Esophagus muscularis mucosa (tissue), 4 donors: ENCODE measurements around the gene GTF3C5. TPM values are rescaled to one million over a fixed set of nuclear protein-coding genes. Genes with fewer than 3 reads are reported as not detected.
"Not testable (repeated sequence)": the region's sequence is repeated elsewhere in the genome, so short reads cannot be mapped to it uniquely, and the experiment has no call there.

Experiments used
- DNase-seq: peaks from one replicate; pipeline ENCODE4 v3.0.0-alpha.2; 2017; ENCODE audit errors: extremely low spot score
- H3K27ac ChIP-seq, 4 donors: fragments of 200-600 bp; sonication (generic); replicated peaks in 1 of 4; 1 replicate in 3 of 4; 2 replicates in 1 of 4; pipeline ENCODE4 v1.5.1; 2016 to 2019; ENCODE audit warnings: mild to moderate bottlenecking in 1 of 4
- H3K27me3 ChIP-seq, 4 donors: fragments of 200-600 bp; sonication (generic); one replicate each; pipeline versions ENCODE4 v1.5.1 to v1.6.0; 2016 to 2019
- H3K36me3 ChIP-seq, 4 donors: fragments of 200-600 bp; sonication (generic); one replicate each; pipeline ENCODE4 v1.5.1; 2016 to 2019
- H3K4me1 ChIP-seq, 4 donors: fragments of 200-600 bp; sonication (generic); one replicate each; pipeline ENCODE4 v1.5.1; 2016 to 2019
- H3K4me3 ChIP-seq, 4 donors: fragments of 200-600 bp; sonication (generic); 1 replicate in 2 of 4; 2 replicates in 2 of 4; pipeline ENCODE4 v1.5.1; 2016 to 2019; ENCODE audit warnings: mild to moderate bottlenecking in 4 of 4, moderate library complexity in 1 of 4
- H3K9me3 ChIP-seq, 4 donors: fragments of 200-600 bp; sonication (generic); 1 replicate in 3 of 4; 2 replicates in 1 of 4; pipeline ENCODE4 v1.5.1; 2016 to 2019
- CTCF ChIP-seq, 3 experiments: fragments of 200-600 bp in 2 of 3; fragments of 450-650 bp in 1 of 3; sonication (generic) in 2 of 3; IDR thresholded peaks; one replicate each; pipeline ENCODE4 v1.5.1; 2017 to 2019; ENCODE audit warnings: antibody characterized with exemption in 3 of 3, mild to moderate bottlenecking in 2 of 3, moderate library complexity in 1 of 3
- EP300 ChIP-seq: sonication (generic); formaldehyde crosslinking; IDR thresholded peaks from one replicate; pipeline ENCODE4 v1.6.1; 2017; ENCODE audit warnings: antibody characterized with exemption
- POLR2A ChIP-seq: fragments of 450-650 bp; IDR thresholded peaks from one replicate; pipeline ENCODE4 v1.6.1; 2017; ENCODE audit warnings: antibody characterized with exemption, moderate library complexity, mild to moderate bottlenecking, low read depth
- POLR2AphosphoS5 ChIP-seq, 2 donors: sonication (generic); formaldehyde crosslinking; IDR thresholded peaks; one replicate each; pipeline ENCODE4 v1.6.1; 2017; ENCODE audit warnings: antibody characterized with exemption in 2 of 2
- WGBS: methylation state at CpG from one replicate; pipeline ENCODE4 v1.1.5; 2018; 5-methylcytosine and 5-hydroxymethylcytosine counted together
- intact Hi-C: fragments of 100-400 bp; cut with DNase I; formaldehyde crosslinking; loops from one replicate; pipeline ENCODE4 v1.15.1; 2023
- total RNA-seq, 4 donors: library from RNA; depleted of rRNA; stranded (reverse); fragments of >200 nt; gene quantifications; one replicate each; pipeline versions ENCODE4 v1.1.0 to v1.2.1, GENCODE V29; 2016

The GTF3C5 gene
- total RNA-seq, 4 donors from 2014 or later = 38.9 to 58.1 (median 42.4) TPM

GRCh38 chr9:133071484-133072150 lies 40.8 kb downstream of the GTF3C5 start:
- no peak for DNase-seq
- TF ChIP-seq POLR2A (no peak), CTCF (IDR thresholded peaks at IDR 0.05) (no peak), POLR2AphosphoS5 (IDR thresholded peaks at IDR 0.05) (no peak), EP300 (no peak)
- intact Hi-C loops = no loop called here
- WGBS = 95% methylated on average over 7 of the region's 33 CpGs
- peaks cover 0 to 7% (median under 1%) of the 10 kb centered on the region in 4 donors for H3K36me3 ChIP-seq
- H3K4me3 ChIP-seq = no peak overlapping the region
- no peaks in the 10 kb centered on the region for H3K4me1 ChIP-seq
- no peaks in the 10 kb centered on the region for H3K27me3 ChIP-seq
- no peak overlapping the region for H3K27ac ChIP-seq
- H3K9me3 ChIP-seq = no peaks in the 10 kb centered on the region

DNA sequence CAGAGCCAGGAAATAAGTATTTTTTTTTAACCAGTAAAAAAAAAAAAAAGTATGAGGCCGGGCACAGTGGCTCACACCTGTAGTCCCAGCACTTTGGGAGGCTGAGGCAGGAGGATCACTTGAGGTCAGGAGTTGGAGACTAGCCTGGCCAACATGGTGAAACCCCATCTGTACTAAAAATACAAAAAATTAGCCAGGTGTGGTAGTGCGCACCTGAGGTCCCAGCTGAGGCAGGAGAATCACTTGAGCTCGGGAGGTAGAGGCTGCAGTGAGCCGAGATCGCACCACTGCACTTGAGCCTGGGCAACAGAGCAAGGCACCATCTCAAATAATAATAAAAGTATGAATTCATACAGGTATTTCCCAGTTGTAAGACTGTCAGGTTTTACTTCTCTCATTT lies 41.4 kb downstream of the GTF3C5 start:
- WGBS = 96% methylated on average over 5 of the region's 5 CpGs
- H3K4me1 ChIP-seq, DNase-seq, H3K27ac ChIP-seq, H3K9me3 ChIP-seq, H3K36me3 ChIP-seq, intact Hi-C loops, H3K4me3 ChIP-seq, H3K27me3 ChIP-seq: not testable (repeated sequence)

DNA sequence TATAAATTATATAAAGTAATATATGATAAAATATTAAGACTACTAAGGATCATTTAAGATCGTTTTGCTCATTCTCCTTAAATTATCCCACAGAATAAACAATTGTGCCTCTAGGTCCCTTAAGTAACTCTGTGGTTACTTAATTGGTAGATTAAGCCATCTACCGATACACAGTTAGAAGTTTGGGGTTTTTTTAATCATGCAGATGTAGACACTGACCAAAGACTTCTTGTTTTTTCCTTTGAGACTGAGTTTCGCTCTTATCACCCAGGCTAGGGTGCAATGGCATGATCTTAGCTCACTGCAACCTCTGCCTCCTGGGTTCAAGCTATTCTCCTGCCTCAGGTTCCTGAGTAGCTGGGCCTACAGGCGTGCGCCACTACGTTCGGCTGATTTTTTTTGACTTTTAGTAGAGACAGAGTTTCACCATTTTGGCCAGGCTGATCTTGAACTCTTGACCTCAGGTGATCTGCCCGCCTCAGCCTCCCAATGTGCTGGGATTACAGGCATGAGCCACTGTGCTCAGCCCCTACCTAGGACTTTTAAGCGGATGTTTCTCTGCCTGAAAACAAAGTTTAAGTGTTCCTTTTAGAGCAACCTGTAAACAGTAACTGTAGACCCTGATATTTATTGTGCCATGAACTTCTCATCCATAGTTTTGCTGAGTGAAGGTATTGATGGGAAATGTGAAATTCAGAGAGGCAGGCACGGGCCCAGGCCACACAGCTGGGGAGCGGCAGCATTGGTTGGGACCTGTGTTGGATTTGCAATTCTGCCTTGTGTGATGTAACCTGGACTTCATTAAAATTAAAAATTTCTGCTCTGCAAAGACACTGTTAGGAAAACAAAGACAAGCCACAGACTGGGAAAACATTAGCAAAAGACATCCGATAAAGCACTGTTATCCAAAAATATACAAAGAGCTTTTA lies 42.6 kb downstream of the GTF3C5 start:
- WGBS = 83% methylated on average over 12 of the region's 12 CpGs
- Histone ChIP-seq H3K27ac (no peak overlapping the region), H3K4me1 (no peaks in the 10 kb centered on the region), H3K4me3 (no peak overlapping the region), H3K9me3 (no peaks in the 10 kb centered on the region), H3K27me3 (no peaks in the 10 kb centered on the region), H3K36me3 (peaks cover 0 to 7% (median 0%) of the 10 kb centered on the region in 4 donors)
- DNase-seq = no peak
- intact Hi-C loops = no loop called here
- TF ChIP-seq EP300 (no peak), POLR2A (no peak)

GRCh38 chr9:133074111-133074651 lies 43.4 kb downstream of the GTF3C5 start:
- WGBS = 67% methylated on average over 8 of the region's 8 CpGs
- H3K27ac ChIP-seq = no peak overlapping the region
- TF ChIP-seq EP300 (no peak), POLR2A (no peak), CTCF (IDR thresholded peaks at IDR 0.05) (no peak), POLR2AphosphoS5 (IDR thresholded peaks at IDR 0.05) (no peak)

GRCh38 chr9:133075925-133076630 lies 45.3 kb downstream of the GTF3C5 start:
- H3K4me3 ChIP-seq = no peak overlapping the region
- no peaks in the 10 kb centered on the region for H3K4me1 ChIP-seq
- no peak for DNase-seq
- peaks cover 0 to under 1% (median 0%) of the 10 kb centered on the region in 4 donors for H3K36me3 ChIP-seq
- H3K27me3 ChIP-seq = no peaks in the 10 kb centered on the region
- no peaks in the 10 kb centered on the region for H3K9me3 ChIP-seq
- intact Hi-C loops = no loop called here
- no peak overlapping the region for H3K27ac ChIP-seq
- WGBS = 59% methylated on average over 4 of the region's 4 CpGs
- no peak for TF ChIP-seq EP300
- no peak for TF ChIP-seq POLR2AphosphoS5 (IDR thresholded peaks at IDR 0.05)
- TF ChIP-seq POLR2A = no peak
- no peak for TF ChIP-seq CTCF (IDR thresholded peaks at IDR 0.05)

More at GRCh38 chr9:133074111-133074651, 43.4 kb downstream of the GTF3C5 start:
- H3K4me3 ChIP-seq = no peak overlapping the region
- no peak for DNase-seq
- H3K9me3 ChIP-seq = no peaks in the 10 kb centered on the region
- H3K4me1 ChIP-seq = no peaks in the 10 kb centered on the region
- H3K27me3 ChIP-seq = no peaks in the 10 kb centered on the region
- intact Hi-C loops = no loop called here
- H3K36me3 ChIP-seq = peaks cover 0 to 7% (median 0%) of the 10 kb centered on the region in 4 donors
